Left renal pelvis (tissue), 4 donors: ENCODE data around the gene CNP. TPM values are rescaled to one million over a fixed set of nuclear protein-coding genes. Genes with fewer than 3 reads are reported as not detected.

ENCODE experiments used
- DNase-seq, 4 donors: peaks; one replicate each; pipeline ENCODE4 v3.0.0-alpha.2; 2013; ENCODE audit warnings: low read depth in 4 of 4, low spot score in 3 of 4
- polyA plus RNA-seq, 4 donors: library from polyadenylated mRNA; unstranded; fragments of 120-200 nt; gene quantifications; one replicate each; pipeline ENCODE4 v1.2.1, GENCODE V29; 2013; ENCODE audit not compliant: insufficient read length in 4 of 4

CNP gene
- polyA plus RNA-seq, 4 donors, result 55.9 to 72.1 (median 60.9) TPM

GRCh38 chr17:41971721-41972523 lies 5.3 kb downstream of the CNP start:
- no peak for DNase-seq

DNA sequence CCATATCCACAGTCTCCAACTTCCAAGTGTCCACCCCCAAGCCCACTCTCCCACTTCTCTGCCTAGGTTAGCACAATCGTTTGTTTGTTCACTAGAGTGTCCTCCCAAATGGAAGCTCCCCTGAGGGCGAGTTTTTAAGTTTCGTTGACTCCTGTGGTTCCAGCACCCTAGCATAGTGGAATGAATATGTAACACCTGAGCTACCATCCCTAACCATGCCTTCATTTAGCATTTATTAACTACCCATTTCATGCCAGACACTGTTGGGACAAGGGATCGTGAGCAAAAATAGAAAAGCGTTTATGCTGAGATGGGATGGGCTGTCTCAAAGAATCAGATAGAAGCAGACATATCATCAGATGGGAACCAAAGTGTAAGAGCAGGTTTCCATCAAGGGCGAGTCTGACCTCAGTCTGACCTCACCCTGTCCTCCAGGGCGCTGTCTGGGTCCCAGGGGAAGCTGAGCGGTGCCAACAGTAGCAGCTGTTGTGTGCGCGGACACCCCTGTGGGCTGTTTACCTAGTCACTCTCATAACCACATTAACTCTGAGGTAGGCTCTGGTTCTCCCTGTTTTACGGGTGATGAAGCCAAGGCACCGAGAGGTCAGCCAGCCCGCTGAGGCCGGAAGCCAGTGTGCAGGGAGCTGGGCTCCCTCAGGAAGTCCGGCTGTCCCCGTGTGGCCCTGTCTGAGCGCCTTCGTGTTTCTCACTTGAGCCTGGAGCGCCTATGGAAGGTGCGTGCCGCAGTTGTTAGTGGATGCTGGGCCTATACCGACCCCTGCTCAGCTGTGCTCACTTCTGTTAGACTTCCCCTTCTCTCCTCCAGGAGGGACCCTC lies 6.2 kb downstream of the CNP start:
- no peak for DNase-seq

GRCh38 chr17:41973408-41973811 lies 6.8 kb downstream of the CNP start:
- no peak for DNase-seq

GRCh38 chr17:41974031-41974430 lies 7.4 kb downstream of the CNP start:
- no peak for DNase-seq

DNA sequence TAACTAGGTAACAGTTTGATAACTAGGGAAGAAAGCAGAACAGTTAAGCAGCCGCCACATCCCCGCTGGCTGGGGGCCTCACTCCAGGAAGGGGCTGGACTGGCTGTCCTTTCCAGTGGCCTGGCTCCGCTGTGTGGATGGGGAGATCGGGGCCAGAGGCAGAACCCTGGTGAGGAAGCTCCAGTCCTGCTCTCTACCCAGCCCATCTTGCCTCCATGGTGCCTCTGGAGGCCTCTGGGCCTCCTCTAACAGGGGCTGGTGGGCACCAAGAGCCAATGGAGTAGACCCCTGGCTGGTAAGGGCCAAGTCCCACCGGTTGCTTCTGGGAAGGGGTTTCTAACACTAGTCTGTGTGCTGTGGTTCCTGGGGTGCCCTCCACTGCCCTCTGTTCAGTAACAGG lies 8.1 kb downstream of the CNP start:
- DNase-seq, result no peak

DNA sequence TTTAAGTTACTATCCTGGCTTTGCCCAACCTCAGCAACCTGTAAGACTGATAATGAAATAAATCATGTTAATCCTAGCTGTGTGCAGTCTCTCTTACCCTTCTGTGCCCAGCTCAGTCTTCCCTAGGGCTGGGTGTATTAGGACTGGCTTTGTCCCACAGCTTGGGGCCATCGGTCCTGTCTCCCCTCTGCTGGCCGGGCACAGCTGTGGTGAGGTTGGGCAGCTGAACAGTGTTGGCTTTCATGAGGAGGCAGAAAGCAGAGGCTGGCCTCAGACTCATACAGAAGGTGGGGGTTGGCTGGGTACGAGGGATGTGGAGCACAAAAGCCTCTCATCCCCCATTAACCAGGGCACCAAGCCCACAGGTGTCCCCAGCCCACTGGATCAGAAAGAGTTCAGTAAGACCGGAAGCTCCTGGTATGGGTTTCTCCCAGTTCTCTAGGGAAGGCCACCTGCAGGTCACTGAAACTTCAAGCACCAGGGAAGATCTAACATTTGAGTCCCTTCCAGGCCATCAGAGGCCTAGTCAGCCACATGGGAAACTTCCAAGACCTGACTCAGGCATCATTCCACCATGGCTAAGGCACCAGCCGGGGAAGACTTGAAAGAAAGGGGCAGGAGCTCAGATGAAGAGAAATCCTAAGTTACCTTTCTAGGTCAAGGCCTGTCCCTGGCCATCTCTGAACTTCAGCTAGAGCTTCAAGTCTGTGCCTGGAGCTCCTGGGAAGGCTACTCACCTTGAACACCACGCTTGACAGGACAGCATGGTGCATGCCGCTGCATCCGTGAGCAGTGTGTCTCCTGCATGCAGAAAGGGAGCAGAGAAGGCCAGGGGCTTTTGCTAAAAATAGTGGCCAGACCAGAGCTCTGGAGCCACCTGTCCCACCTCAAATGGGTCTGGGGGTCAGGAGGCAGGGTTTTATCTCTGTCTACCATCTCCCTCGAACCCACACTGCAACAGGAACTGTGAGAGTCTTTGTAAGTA lies 8.8 kb downstream of the CNP start:
- no peak for DNase-seq

DNA sequence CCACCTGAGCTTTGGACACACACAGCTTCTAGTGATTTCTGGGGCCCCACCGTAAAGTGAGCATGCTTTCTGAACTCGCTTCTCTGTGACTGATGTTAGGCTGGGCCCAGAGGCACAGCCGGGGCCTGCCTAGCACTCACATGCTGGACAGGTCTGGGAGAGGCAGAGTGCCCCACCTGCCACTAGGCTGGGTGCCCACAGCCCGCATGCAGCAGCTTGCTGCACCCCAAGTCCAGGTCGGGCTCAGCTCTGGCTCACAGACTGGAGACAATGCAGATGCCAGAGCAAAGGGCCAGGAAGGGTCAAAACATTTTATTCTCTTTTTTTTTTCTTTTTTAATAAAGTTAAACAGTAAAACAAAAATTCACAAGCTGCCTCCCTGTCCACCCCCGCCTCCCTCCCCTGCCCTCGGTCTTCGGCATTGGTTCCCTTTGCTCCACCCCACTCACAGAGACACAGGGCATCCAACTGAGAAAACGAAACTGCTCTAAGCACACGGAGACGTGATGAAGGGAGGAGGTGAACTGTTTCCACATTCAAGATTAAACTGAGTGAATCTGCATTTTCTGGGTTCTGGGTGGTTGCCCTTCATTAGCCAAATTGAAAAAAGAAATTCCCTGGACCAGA lies 9.7 kb downstream of the CNP start:
- DNase-seq, result no peak

DNA sequence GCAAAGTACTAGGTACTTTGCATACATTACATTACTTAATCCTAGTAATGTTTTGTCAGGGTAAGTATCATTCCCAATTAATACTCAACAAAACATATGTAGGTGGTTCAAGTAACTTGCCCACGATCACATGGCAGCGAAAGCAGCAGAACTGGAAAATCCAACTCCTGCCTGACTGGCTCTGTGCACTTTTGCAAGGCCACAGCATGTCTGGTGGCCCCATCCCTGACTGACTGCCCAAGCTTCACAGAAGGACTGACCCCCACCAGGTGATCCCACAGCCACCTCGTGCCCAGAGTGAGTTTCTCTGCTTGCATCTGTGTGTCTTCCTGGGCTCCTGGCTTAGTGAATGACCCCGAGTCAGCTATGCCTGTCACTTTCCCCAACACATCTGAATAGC lies 11.4 kb downstream of the CNP start:
- DNase-seq, result peak in 1 of 4 donors; percentile 24

- DNase-seq, result no peak
These were observed 15.6 kb downstream of the CNP start for GRCh38 chr17:41982026-41982760.

GRCh38 chr17:41984454-41984853 lies 17.9 kb downstream of the CNP start:
- no peak for DNase-seq

DNA sequence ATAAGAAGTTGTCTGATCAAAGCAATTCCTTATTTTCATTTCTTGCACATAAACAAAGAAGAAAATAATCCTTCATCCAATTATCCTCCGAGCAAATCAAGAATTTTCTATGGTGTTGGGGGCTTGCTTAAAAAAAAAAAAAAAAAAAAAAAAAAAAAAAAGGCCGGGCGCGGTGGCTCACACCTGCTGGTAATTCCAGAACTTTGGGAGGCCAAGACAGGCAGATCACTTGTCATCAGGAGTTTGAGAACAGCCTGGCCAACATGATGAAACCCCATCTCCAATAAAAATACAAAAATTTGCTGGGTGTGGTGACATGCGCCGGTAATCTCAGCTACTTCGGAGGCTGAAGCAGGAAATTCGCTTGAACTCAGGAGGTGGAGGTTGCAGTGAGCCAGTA lies 19.3 kb downstream of the CNP start:
- no peak for DNase-seq

DNA sequence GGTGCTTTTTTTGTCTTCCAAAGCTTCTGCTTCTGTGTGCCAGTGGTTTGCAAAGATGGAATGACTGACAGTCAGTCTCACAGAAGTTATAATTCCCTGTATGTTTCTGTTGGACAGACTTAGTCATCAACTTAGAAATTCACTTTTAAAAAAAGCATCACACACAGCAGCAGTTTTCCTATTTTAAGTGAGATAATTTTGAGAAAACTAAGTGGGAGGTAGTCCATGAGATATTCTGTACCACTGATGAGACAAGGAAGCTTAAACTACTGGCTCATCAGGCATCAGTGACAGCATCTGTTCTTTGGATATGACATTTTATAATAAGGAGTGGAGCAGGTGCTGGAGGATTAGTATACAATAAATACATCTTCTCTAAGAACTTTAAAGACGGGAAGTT lies 20.0 kb downstream of the CNP start:
- DNase-seq, result no peak

- no peak for DNase-seq
These were observed 21.0 kb downstream of the CNP start for GRCh38 chr17:41987642-41988041.

DNA sequence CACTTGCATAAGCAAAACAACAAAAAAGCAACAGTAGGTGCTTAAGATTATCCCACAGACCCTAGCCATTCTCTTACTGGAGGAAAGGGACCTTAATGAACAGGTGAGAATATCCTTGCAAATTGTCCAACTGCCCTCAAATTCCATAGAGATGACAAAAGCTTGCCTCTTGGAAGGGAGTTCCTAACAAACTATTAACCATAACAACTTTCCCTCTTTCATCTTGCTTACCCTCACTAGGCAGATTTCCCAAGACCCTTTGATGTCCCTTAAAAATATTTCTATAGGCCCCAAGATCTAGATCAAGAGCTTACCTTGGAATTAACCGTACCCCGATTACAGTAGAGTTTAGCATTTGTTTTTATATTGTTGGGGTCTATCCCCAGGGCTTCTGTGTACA lies 21.8 kb downstream of the CNP start:
- DNase-seq, result no peak

DNA sequence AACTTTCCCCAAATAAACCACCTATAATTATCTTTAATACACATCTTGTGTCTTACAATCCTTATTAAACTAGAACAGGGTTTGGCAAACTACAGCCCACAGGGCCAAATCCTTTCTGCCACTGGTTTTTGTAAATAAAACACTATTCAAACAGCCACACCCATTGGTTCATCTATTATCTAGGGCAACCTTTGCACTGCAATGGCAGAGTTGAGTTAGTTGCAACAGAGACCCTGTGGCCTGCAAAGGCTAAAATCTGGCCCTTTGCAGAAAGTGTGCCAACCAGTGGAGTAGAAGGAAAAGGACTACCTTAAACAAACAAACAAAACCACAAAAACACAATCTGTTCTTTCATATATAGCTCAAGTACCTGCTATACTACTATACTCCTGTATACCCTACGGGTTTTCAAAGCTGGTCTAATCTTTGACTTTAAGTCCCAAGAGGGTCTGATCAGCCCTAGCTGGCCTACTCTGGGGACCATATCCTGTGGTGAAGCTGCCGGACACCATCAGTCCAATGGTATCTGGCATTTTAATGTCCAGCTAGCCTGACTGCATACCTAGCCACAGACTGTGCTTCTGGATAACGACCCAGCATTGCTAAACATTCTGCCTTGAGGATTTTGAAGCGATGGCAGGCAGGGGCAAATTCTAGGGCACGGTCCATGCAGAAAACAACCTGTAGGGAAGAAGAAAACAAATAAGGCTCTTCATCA lies 23.3 kb downstream of the CNP start:
- no peak for DNase-seq

DNA sequence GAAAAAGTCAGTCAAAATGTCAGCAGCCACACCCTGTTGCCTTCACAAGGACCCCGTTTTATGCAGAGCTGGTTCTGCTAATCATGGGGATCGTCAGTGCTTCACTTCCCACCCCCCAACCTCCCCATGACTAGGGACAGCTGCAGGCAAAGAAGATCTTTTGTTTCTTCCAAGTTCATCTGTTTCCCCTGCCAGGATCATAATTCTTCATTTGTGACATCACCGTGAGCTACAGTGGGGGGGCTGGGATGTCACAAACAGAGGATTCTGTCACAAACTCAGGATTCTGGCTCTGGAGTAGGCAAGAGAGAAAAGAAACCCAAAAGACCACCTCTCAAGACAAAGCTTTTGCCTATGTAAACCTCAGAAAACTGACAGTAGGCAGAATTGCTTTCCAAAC lies 26.0 kb downstream of the CNP start:
- no peak for DNase-seq

GRCh38 chr17:41996855-41997164 lies 30.2 kb downstream of the CNP start:
- no peak for DNase-seq

GRCh38 chr17:41998497-41998896 lies 31.9 kb downstream of the CNP start:
- no peak for DNase-seq

GRCh38 chr17:42000413-42001133 lies 34.0 kb downstream of the CNP start:
- no peak for DNase-seq
